Duodenal mucosa (tissue), 2 donors: ENCODE data around the gene PLAU.

Experiments
- H3K27ac ChIP-seq: one replicate; pipeline ENCODE4 v1.7.0; 2013; ENCODE audit warnings: low read depth, low read length
- H3K27me3 ChIP-seq, 2 donors: one replicate each; pipeline ENCODE4 v1.7.0; 2013; ENCODE audit warnings: low read length in 2 of 2, control low read depth in 1 of 2; ENCODE audit not compliant: insufficient read depth in 2 of 2, control insufficient read depth in 1 of 2
- H3K36me3 ChIP-seq, 2 donors: one replicate each; pipeline ENCODE4 v1.7.0; 2013; ENCODE audit warnings: low read length in 2 of 2, control low read depth in 1 of 2; ENCODE audit not compliant: insufficient read depth in 2 of 2, control insufficient read depth in 1 of 2
- H3K4me1 ChIP-seq, 2 donors: one replicate each; pipeline ENCODE4 v1.7.0; 2013; ENCODE audit warnings: low read length in 2 of 2, control low read depth in 1 of 2; ENCODE audit not compliant: insufficient read depth in 2 of 2, control insufficient read depth in 1 of 2
- H3K4me3 ChIP-seq, 2 donors: one replicate each; pipeline ENCODE4 v1.7.0; 2013; ENCODE audit warnings: low read length in 2 of 2, low read depth in 1 of 2
- H3K9ac ChIP-seq, 2 donors: one replicate each; pipeline ENCODE4 v1.7.0; 2013; ENCODE audit warnings: low read length in 2 of 2, low read depth in 1 of 2
- H3K9me3 ChIP-seq, 2 donors: one replicate each; pipeline ENCODE4 v1.7.0; 2013; ENCODE audit warnings: low read length in 2 of 2, control low read depth in 1 of 2; ENCODE audit not compliant: control insufficient read depth in 1 of 2

The PLAU gene

DNA sequence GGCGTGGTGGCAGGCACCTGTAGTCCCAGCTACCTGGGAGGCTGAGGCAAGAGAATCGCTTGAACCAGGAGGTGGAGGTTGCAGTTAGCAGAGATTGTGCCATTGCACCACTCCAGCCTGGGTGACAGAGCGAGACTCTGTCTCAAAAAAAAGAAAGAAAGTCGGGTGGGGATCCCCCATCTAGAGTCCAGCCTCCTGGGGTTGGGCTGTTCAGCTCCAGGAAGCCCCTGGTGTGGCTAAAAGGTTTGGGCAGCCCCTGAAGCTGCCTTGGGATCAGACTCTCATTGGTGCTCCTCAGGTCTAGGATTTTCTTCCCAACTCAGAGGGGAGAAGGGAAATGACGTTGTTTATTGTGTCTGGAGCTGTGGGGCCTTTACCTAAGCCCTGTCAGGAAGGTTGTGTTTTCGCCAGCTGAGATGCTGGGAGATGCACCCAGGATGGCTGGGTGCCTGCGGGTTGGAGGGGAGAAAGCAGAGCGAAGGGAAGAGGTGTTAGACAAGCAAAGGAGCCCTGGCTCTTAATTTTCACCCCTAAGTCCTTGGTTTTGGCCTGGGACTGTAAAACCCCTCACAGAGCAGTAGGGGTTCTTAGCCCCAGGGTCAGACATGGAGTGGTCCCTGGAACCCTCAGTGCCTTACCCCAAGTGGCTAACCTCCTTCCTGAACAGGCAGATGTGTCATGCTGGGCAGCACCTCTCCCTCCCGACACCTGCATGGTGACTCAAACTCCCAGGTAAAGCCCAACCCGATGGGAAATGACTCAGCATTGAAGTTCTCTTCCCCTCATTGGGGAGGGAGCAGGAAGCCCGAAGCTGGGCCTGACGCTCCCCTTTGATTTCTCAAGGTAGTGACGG, 21.1 kb downstream of the PLAU start:
- no peak overlapping the region for H3K9ac ChIP-seq
- peaks cover 0 to 10% of the 10 kb centered on the region in 2 donors for H3K4me1 ChIP-seq
- no peak overlapping the region for H3K27ac ChIP-seq
- no peaks in the 10 kb centered on the region for H3K36me3 ChIP-seq
- H3K4me3 ChIP-seq: no peak overlapping the region
- H3K9me3 ChIP-seq: no peaks in the 10 kb centered on the region
- H3K27me3 ChIP-seq: no peaks in the 10 kb centered on the region

DNA sequence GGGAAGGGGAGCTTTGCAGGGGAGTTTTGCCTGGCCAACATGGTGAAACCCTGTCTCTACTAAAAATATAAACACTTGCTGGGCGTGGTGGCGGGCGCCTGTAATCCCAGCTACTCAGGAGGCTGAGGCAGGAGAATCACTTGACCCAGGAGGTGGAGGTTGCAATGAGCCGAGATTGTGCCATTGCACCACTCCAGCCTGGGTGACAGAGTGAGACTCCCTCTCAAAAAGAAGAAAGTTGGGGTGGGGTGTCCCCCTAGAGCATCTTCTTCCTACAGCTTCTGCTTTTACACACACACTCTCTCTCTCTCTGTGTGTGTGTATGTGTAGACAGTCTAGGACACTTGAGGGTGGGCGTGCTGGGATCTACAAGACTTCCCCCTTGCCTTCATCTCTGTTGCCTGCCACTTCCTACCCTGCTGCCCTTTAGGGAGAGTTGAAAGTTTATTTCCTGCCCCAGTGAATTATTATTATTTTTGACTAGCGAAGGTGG, 21.7 kb downstream of the PLAU start:
- Histone ChIP-seq H3K4me3 (no peak overlapping the region), H3K27ac (no peak overlapping the region), H3K4me1 (peaks cover 0 to 10% of the 10 kb centered on the region in 2 donors), H3K9me3 (no peaks in the 10 kb centered on the region), H3K27me3 (no peaks in the 10 kb centered on the region), H3K36me3 (no peaks in the 10 kb centered on the region), H3K9ac (no peak overlapping the region)

DNA sequence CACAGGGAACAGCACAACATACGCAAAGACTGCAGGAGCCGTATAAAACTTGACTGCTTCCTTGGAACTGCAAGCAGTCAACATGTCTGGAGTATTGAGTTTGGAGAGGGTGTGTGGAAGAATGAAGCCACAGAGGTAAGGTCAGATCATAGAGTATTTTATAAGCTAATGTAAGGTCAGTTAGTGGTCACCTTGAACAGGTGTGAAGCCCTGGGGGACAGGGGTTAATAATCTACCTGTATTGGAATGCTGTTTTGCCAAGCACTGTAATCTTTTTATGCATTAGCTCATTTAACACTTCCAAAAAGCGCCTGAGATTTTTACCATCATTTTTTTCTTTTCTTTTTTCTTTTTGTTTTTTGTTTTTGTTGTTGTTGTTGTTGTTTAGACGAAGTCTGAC, 23.1 kb downstream of the PLAU start:
- Histone ChIP-seq H3K36me3 (no peaks in the 10 kb centered on the region), H3K27ac (no peak overlapping the region), H3K9me3 (no peaks in the 10 kb centered on the region), H3K9ac (no peak overlapping the region), H3K27me3 (no peaks in the 10 kb centered on the region), H3K4me3 (no peak overlapping the region), H3K4me1 (peaks cover 0 to 10% of the 10 kb centered on the region in 2 donors)

DNA sequence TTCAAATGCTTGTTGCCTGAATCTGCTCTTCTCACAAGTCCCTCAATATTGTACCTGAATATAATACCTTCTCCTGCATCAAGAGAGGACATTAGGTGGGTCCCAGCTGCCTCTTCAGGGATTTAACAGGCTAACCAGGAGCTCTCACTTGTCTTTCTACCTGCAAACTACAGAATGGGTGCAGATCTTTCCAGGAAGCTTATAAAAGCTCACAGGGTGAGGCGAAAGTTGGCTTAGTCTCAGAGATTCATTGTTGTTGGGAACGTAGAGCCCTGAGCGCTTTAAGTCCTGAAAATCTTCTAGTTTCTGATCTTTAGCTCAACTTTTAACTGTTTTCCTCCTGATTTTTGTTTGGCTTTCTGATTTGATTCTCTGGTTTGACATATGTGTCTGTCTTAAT, 25.0 kb downstream of the PLAU start:
- no peaks in the 10 kb centered on the region for H3K36me3 ChIP-seq
- no peak overlapping the region for H3K4me3 ChIP-seq
- no peaks in the 10 kb centered on the region for H3K9me3 ChIP-seq
- H3K27ac ChIP-seq: no peak overlapping the region
- no peak overlapping the region for H3K9ac ChIP-seq
- no peaks in the 10 kb centered on the region for H3K27me3 ChIP-seq
- peaks cover 5 to 15% of the 10 kb centered on the region in 2 donors for H3K4me1 ChIP-seq

DNA sequence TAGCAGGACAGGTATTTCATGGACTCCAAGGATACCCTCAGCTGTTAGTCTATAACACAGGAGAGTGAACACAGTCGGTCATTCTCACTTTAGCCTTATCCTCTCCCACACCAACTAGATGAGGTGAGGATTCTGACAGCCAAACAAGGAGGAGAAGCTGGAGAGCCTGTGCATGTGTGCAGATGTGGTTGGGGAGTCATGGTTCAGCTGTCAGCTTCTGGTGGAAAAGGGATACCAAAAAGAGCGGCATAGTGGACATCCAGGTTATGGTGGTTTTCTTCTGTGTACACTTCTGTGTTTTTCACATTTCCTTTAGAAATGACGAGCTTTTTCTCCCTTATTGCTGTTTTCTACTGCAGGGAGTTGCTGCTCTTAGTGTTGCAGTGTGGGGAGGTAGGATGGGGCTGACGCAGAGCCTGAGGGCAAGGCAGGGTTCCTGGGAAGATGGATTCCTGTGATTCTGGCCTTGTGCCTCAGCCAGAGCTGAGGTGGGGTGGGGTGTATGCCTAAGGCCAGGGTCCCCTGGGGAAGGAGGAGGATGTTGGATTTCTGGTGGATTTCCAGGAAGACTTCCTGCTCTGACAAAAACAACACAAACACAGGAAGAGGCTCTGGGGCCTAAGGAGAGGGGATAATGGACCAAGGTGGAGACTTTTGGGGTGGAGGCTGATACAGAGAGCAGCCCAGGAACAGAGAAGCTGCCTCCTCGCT, 26.6 kb downstream of the PLAU start:
- no peak overlapping the region for H3K27ac ChIP-seq
- peaks cover 6 to 11% of the 10 kb centered on the region in 2 donors for H3K4me1 ChIP-seq

DNA sequence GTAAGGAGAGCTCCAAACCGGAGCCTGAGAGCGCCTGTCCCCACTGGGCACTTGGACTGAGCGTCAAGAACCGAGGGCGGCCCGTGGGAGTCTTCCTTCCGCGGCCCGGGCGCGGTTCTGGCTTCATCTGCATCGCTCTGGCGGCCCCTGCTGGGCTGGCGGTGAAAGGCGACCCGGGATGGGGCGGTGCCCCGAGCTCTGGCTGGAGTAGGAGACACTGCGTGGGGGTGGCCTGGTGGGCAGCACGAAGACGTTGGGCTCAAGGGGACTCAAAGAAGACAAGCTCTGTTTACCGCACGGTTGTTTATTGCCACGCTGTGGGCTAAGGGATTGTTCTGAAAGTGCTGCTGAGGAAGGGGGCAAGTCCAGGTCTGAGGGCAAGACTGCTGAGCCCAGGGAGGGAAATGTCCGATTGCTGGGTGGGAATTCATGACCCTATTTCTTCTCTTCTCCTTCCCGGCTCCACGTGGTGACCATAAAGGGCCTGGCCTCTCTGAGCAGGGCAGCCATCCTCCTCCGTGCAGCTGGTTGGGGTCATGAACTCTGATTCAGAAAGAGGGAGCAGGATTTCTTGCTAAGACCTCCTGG, 29.8 kb downstream of the PLAU start:
- Histone ChIP-seq H3K9me3 (no peaks in the 10 kb centered on the region), H3K4me1 (peaks cover 6 to 7% of the 10 kb centered on the region in 2 donors), H3K27me3 (no peaks in the 10 kb centered on the region), H3K36me3 (no peaks in the 10 kb centered on the region), H3K9ac (peak overlapping the region; percentile 53 to 55), H3K27ac (no peak overlapping the region), H3K4me3 (peak overlapping the region; percentile 51 to 52)

More for the DNA sequence above, 26.6 kb downstream of the PLAU start:
- no peaks in the 10 kb centered on the region for H3K9me3 ChIP-seq
- no peaks in the 10 kb centered on the region for H3K27me3 ChIP-seq
- no peaks in the 10 kb centered on the region for H3K36me3 ChIP-seq
- no peak overlapping the region for H3K4me3 ChIP-seq
- H3K9ac ChIP-seq: no peak overlapping the region

DNA sequence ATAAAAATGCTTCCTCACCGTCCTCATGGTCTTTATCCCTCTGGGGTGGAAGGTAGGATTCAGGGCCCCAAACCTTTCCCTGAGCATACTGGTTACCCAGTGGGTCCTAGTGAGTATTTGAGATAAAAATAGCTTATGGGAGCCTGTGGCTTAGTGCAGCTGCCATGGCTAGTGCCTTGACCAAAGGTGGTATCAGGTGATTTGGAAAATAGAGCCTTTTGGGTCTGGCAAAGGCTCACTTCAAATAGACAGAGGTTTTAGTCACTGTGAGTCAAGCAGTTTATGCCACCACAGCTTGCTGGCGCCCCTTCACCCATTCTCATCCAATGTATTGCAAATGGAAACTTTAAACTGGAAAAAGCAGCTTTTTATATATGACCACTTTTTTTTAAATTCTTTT, 30.4 kb downstream of the PLAU start:
- Histone ChIP-seq H3K27ac (no peak overlapping the region), H3K27me3 (no peaks in the 10 kb centered on the region), H3K9ac (peak overlapping the region in 1 of 2 donors; percentile 53), H3K36me3 (no peaks in the 10 kb centered on the region), H3K4me1 (peaks cover 6 to 7% of the 10 kb centered on the region in 2 donors), H3K4me3 (no peak overlapping the region), H3K9me3 (no peaks in the 10 kb centered on the region)

DNA sequence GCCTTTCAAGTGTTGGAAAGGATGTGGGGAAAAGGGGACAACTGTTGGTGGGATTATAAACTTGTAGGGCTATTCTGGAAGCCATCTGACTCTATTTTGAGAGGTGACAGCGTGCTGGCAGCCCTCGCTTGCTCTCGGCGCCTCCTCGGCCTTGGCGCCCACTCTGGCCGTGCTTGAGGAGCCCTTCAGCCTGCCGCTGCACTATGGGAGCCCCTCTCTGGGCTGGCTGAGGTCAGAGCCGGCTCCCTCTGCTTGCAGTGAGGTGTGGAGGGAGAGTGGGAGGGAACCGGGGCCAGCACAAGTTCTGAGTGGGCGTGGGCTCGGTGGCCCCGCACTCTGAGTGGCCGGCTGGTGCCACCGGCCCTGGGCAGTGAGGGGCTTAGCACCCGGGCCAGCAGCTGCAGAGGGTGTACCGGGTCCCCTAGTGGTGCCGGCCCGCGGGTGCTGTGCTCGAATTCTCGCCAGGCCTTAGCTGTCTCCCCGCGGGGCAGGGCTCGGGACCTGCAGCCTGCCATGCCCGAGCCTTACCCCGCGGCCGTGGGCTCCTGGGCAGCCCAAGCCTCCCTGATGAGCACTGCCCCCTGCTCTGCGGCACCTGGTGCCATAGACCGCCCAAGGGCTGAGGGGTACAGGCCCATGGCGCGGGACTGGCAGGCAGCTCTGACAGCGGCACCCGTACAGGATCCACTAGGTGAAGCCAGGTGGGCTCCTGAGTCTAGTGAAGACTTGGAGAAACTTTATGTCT, 33.6 kb downstream of the PLAU start:
- no peak overlapping the region for H3K4me3 ChIP-seq
- H3K9ac ChIP-seq: no peak overlapping the region
- H3K36me3 ChIP-seq: no peaks in the 10 kb centered on the region
- no peaks in the 10 kb centered on the region for H3K27me3 ChIP-seq
- peaks cover 6 to 7% of the 10 kb centered on the region in 2 donors for H3K4me1 ChIP-seq
- H3K9me3 ChIP-seq: no peaks in the 10 kb centered on the region
- H3K27ac ChIP-seq: no peak overlapping the region

DNA sequence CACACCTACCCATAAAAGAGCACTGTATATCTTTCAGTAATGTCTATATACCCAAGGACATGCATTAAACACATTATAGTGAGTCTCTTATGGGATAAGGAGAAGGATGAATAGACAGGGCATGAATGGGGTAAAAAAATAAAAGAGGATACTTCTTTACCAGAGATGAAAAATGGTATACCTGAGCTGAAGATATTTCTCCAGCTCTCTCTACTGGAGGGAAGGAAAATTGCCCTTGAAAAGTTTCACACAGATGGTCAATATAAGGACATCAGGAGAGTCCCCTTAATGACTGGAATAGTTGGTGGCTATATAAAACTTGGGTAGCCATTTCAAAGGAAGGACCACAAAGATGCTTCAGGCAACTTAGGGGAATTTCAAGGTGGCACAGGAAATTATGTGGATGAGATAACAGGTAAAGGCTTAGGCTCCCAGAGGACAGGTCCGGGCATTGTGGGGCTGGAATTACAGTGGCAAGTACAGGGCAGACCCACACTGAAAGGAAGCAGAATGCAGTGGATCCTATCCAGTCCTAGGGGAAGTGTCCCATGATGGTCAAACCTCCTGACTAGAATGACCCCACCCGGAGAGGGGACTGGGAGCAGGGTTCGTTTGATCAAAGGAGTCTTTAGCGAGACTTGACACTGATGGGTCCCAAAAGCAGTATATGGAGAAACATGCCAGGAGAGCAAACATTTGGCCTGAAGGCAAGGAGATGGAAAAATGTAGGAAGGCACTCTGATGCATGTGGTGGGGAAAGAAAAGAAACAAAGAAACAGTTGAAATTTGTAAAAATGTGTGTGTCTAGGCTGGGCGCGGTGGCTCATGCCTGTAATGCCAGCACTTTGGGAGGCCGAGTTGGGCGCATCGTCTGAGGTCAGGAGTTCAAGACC, 35.6 kb downstream of the PLAU start:
- Histone ChIP-seq H3K27ac (no peak overlapping the region), H3K4me3 (no peak overlapping the region), H3K9me3 (no peaks in the 10 kb centered on the region), H3K9ac (no peak overlapping the region), H3K4me1 (no peaks in the 10 kb centered on the region), H3K36me3 (no peaks in the 10 kb centered on the region), H3K27me3 (no peaks in the 10 kb centered on the region)
